Measurements from ENCODE around the gene SLC13A4. TPM values are rescaled to one million over a fixed set of nuclear protein-coding genes. Genes with fewer than 3 reads are reported as not detected.
A peak's percentile ranks its signal among the peaks of the same experiment; 100 is the strongest.

Gene SLC13A4
- total and polyA plus RNA-seq, 4 donors, result 0.01 to 0.17 (median 0.10) TPM

- Histone ChIP-seq H3K27me3 (ENCODE audit: control insufficient read depth in 4 of 4, insufficient read depth in 4 of 4, low read length in 3 of 4) (no peaks in the 10 kb centered on the region), H3K27ac (ENCODE audit: low read depth in 1 of 2, low read length in 2 of 2) (no peak overlapping the region), H3K36me3 (ENCODE audit: control insufficient read depth in 4 of 4, insufficient read depth in 3 of 4, low read depth in 1 of 4, low read length in 3 of 4) (peaks cover 6 to 7% (median 6%) of the 10 kb centered on the region in 4 donors), H3K9me3 (ENCODE audit: control insufficient read depth in 4 of 4, low read length in 3 of 4) (no peaks in the 10 kb centered on the region), H3K4me3 (ENCODE audit: low read depth in 1 of 3, low read length in 3 of 3) (no peak overlapping the region), H3K9ac (ENCODE audit: low read depth in 1 of 2, low read length in 2 of 2) (no peak overlapping the region), H3K4me1 (ENCODE audit: control insufficient read depth in 4 of 4, insufficient read depth in 4 of 4, low read length in 3 of 4) (peaks cover 0 to 6% (median 0%) of the 10 kb centered on the region in 4 donors)
- DNase-seq (ENCODE audit: low spot score), result no peak
- WGBS, result 92% methylated on average over 1 of the region's 1 CpG
- TF ChIP-seq SP1 (IDR thresholded peaks at IDR 0.05) (no peak), CTCF (IDR thresholded peaks at IDR 0.05; ENCODE audit: low read depth, low read length, missing input control) (no peak), HNF4G (IDR thresholded peaks at IDR 0.05) (no peak), TAF1 (conservative IDR thresholded peaks at IDR 0.05) (no peak), ATF3 (IDR thresholded peaks at IDR 0.05) (no peak), HNF4A (conservative IDR thresholded peaks at IDR 0.05) (no peak), NR2F2 (IDR thresholded peaks at IDR 0.05) (no peak), EGR1 (IDR thresholded peaks at IDR 0.05; ENCODE audit: low read depth in 2 of 2) (no peak), JUND (IDR thresholded peaks at IDR 0.05) (no peak), FOXA1 (IDR thresholded peaks at IDR 0.05) (no peak), RAD21 (IDR thresholded peaks at IDR 0.05) (no peak), RXRA (IDR thresholded peaks at IDR 0.05) (no peak), MAX (IDR thresholded peaks at IDR 0.05) (no peak), REST (IDR thresholded peaks at IDR 0.05) (no peak), GABPA (IDR thresholded peaks at IDR 0.05 in 1 of 2, conservative IDR thresholded peaks at IDR 0.05 in 1 of 2) (no peak)
Observed at GRCh38 chr7:135647755-135648154, 80.2 kb downstream of the SLC13A4 start.

GRCh38 chr7:135645296-135645904 lies 82.6 kb downstream of the SLC13A4 start:
- TF ChIP-seq CTCF (IDR thresholded peaks at IDR 0.05; ENCODE audit: low read depth, low read length, missing input control), result peak; percentile 77
- peak; percentile 80 to 87 for TF ChIP-seq RAD21 (IDR thresholded peaks at IDR 0.05)
- TF ChIP-seq JUND (IDR thresholded peaks at IDR 0.05), result no peak
- H3K27ac ChIP-seq (ENCODE audit: low read depth in 1 of 2, low read length in 2 of 2), result no peak overlapping the region
- H3K4me3 ChIP-seq (ENCODE audit: low read depth in 1 of 3, low read length in 3 of 3), result no peak overlapping the region
- no peak for DNase-seq (ENCODE audit: low spot score)
- no peaks in the 10 kb centered on the region for H3K27me3 ChIP-seq (ENCODE audit: control insufficient read depth in 4 of 4, insufficient read depth in 4 of 4, low read length in 3 of 4)
- peaks cover 6 to 11% (median 10%) of the 10 kb centered on the region in 4 donors for H3K36me3 ChIP-seq (ENCODE audit: control insufficient read depth in 4 of 4, insufficient read depth in 3 of 4, low read depth in 1 of 4, low read length in 3 of 4)
- H3K9me3 ChIP-seq (ENCODE audit: control insufficient read depth in 4 of 4, low read length in 3 of 4), result no peaks in the 10 kb centered on the region
- no peak overlapping the region for H3K9ac ChIP-seq (ENCODE audit: low read depth in 1 of 2, low read length in 2 of 2)
- peaks cover 0 to 6% (median 0%) of the 10 kb centered on the region in 4 donors for H3K4me1 ChIP-seq (ENCODE audit: control insufficient read depth in 4 of 4, insufficient read depth in 4 of 4, low read length in 3 of 4)
- 51% methylated on average over 6 of the region's 6 CpGs for WGBS

Data from liver (tissue), 9 donors.